GM19035 (cell line): ENCODE measurements around the gene SRSF9.

Experiments used
- ATAC-seq: cut with Tn5 transposase; IDR thresholded peaks from one replicate; pipeline ENCODE4 v1.9.1; 2021; ENCODE audit not compliant: unreplicated experiment

The SRSF9 gene

GRCh38 chr12:120413901-120414695, 55.5 kb downstream of the SRSF9 start:
- ATAC-seq = no peak

- no peak for ATAC-seq
These were observed 57.1 kb downstream of the SRSF9 start for GRCh38 chr12:120412421-120412820.
